GM12878 (cell line): ENCODE measurements around the gene CARD19. TPM values are rescaled to one million over a fixed set of nuclear protein-coding genes. Genes with fewer than 3 reads are reported as not detected.

ENCODE experiments used
- BMI1 ChIP-seq: fragments of 450-650 bp; IDR thresholded peaks from 2 replicates; pipeline ENCODE4 v1.6.1; 2016; ENCODE audit warnings: mild to moderate bottlenecking, moderate library complexity, borderline replicate concordance
- FOXK2 ChIP-seq: fragments of 450-650 bp; IDR thresholded peaks from 2 replicates; pipeline ENCODE4 v1.6.1; 2017; ENCODE audit warnings: mild to moderate bottlenecking, moderate library complexity
- JUND ChIP-seq: IDR thresholded peaks from 2 replicates; pipeline ENCODE4 v1.6.1; 2012; ENCODE audit warnings: low read depth, mild to moderate bottlenecking, low read length, improper control_type of control experiment, moderate library complexity
- PBX3 ChIP-seq: IDR thresholded peaks from 2 replicates; pipeline ENCODE4 v1.6.1; 2011; ENCODE audit warnings: mild to moderate bottlenecking, low read depth, low read length, moderate library complexity; ENCODE audit not compliant: insufficient replicate concordance
- PKNOX1 ChIP-seq: fragments of 450-650 bp; IDR thresholded peaks from 2 replicates; pipeline ENCODE4 v1.6.1; 2016; ENCODE audit warnings: mild to moderate bottlenecking
- POU2F2 ChIP-seq: IDR thresholded peaks from 3 replicates; pipeline ENCODE4 v1.6.1; 2011; ENCODE audit warnings: low read depth, mild to moderate bottlenecking, low read length, borderline replicate concordance
- SMC3 ChIP-seq: IDR thresholded peaks from 2 replicates; pipeline ENCODE4 v1.6.1; 2011; ENCODE audit warnings: low read length, improper control_type of control experiment, borderline replicate concordance
- SREBF1 ChIP-seq: IDR thresholded peaks from 2 replicates; pipeline ENCODE4 v1.6.1; 2012; ENCODE audit warnings: mild to moderate bottlenecking, low read length
- TCF7 ChIP-seq: IDR thresholded peaks from 2 replicates; pipeline ENCODE4 v1.6.1; 2014; ENCODE audit warnings: antibody characterized with exemption, borderline replicate concordance
- YBX1 ChIP-seq: fragments of 450-650 bp; IDR thresholded peaks from 2 replicates; pipeline ENCODE4 v1.6.1; 2016; ENCODE audit warnings: antibody characterized with exemption
- ZBED1 ChIP-seq: IDR thresholded peaks from 2 replicates; pipeline ENCODE4 v1.6.1; 2016; ENCODE audit warnings: borderline replicate concordance
- ZBTB4 ChIP-seq: fragments of 450-650 bp; formaldehyde crosslinking; IDR thresholded peaks from 2 replicates; pipeline ENCODE4 v1.4.0; 2022; ENCODE audit warnings: mild to moderate bottlenecking, moderate library complexity
- ZZZ3 ChIP-seq: IDR thresholded peaks from 2 replicates; pipeline ENCODE4 v1.6.1; 2011; ENCODE audit warnings: low read depth; ENCODE audit not compliant: control insufficient read depth, insufficient read length
- polyA plus RNA-seq, 11 experiments: library from polyadenylated mRNA; depleted of rRNA in 4 of 11; unstranded in 6 of 11; stranded (reverse) in 5 of 11; fragments of >200 nt; fragmentation: Nextera tagmentation in 4 of 11; fragmentation: Illumina TruSeq in 1 of 11; extraction: Ambion mirVana in 4 of 11; extraction: Trizol in 1 of 11; gene quantifications; 1 replicate in 1 of 11; 2 replicates in 10 of 11; pipeline versions ENCODE4 v1.2.1 to v1.2.3, GENCODE V29; 2011 to 2016; ENCODE audit warnings: inconsistent platforms in 2 of 11, missing spikeins in 2 of 11, low read depth in 1 of 11
- total RNA-seq, 4 experiments: library from RNA; depleted of rRNA in 3 of 4; stranded (reverse); fragments of >200 nt in 3 of 4; fragmentation: Illumina TruSeq in 1 of 4; extraction: Trizol in 1 of 4; gene quantifications; 2 replicates each; pipeline versions ENCODE4 v1.2.1 to v1.2.3, GENCODE V29; 2013 to 2021
- TF ChIP-seq, protein P1 (sequence below): fragments of 450-650 bp; formaldehyde crosslinking; IDR thresholded peaks from 2 replicates; pipeline ENCODE4 v1.5.0; 2022; ENCODE audit warnings: mild to moderate bottlenecking, missing genetic modification characterization
- TF ChIP-seq, protein P2 (sequence below), 3 experiments: IDR thresholded peaks in 2 of 3; conservative IDR thresholded peaks in 1 of 3; 2 replicates each; pipeline ENCODE4 v1.5.1; 2011; ENCODE audit warnings: low read depth in 3 of 3, low read length in 3 of 3, mild to moderate bottlenecking in 3 of 3, control low read depth in 2 of 3, moderate library complexity in 2 of 3, inconsistent platforms in 1 of 3, mixed read lengths in 1 of 3; ENCODE audit not compliant: control insufficient read depth in 2 of 3, insufficient read depth in 1 of 3; ENCODE audit errors: extremely low read depth in 1 of 3

The CARD19 gene
- total and polyA plus RNA-seq, 10 of the 15 experiments (the other 5 are each of a cell fraction or from before 2014, with no cell fraction given), result 0.61 to 41.6 (median 19.9) TPM

DNA sequence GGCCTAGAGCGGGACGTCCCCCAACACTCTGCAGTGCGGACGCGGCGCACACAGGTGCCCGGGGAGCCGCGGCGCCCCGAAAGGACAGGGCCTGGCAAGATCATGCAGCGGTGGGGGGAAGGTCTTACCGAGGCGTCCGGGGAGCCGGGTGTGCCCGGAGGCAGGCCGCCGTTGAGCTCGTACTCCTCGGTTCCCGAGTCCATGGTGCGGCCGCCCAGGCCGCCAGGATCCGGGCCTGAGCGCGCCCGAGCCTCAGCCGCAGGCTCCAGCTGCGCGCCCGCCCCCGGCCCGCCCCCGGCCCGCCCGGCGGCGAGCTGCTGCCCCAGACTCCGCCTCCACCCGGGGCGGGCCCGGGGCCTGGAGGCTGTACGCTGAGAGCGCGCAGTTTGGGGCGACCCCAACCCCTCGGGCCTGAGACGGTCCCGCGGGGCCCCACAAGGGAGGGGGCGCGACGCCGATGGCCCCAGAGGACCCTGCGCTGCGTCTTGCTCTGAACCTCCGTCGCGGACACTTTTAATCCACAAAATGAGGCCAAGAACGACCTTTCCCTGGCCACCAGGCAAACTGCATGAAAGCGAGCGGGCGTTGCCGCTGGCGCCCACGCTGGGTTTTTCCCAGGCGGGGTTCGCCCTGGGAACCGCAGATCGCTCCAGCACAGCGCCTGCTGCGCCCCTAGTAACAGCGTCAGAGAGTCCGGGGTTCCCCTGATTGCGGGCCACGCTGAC is 38.2 kb downstream of the CARD19 start, which contains the start of gene NINJ1 (continued):
- TF ChIP-seq, protein P1, sequence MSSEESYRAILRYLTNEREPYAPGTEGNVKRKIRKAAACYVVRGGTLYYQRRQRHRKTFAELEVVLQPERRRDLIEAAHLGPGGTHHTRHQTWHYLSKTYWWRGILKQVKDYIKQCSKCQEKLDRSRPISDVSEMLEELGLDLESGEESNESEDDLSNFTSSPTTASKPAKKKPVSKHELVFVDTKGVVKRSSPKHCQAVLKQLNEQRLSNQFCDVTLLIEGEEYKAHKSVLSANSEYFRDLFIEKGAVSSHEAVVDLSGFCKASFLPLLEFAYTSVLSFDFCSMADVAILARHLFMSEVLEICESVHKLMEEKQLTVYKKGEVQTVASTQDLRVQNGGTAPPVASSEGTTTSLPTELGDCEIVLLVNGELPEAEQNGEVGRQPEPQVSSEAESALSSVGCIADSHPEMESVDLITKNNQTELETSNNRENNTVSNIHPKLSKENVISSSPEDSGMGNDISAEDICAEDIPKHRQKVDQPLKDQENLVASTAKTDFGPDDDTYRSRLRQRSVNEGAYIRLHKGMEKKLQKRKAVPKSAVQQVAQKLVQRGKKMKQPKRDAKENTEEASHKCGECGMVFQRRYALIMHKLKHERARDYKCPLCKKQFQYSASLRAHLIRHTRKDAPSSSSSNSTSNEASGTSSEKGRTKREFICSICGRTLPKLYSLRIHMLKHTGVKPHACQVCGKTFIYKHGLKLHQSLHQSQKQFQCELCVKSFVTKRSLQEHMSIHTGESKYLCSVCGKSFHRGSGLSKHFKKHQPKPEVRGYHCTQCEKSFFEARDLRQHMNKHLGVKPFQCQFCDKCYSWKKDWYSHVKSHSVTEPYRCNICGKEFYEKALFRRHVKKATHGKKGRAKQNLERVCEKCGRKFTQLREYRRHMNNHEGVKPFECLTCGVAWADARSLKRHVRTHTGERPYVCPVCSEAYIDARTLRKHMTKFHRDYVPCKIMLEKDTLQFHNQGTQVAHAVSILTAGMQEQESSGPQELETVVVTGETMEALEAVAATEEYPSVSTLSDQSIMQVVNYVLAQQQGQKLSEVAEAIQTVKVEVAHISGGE (CRISPR knock-in tag), result no peak
- TF ChIP-seq YBX1, result no peak
- no peak for TF ChIP-seq JUND
- no peak for TF ChIP-seq ZZZ3
- no peak for TF ChIP-seq BMI1
- no peak for TF ChIP-seq ZBED1
- TF ChIP-seq SMC3, result no peak
- no peak for TF ChIP-seq FOXK2
- TF ChIP-seq, protein P2, sequence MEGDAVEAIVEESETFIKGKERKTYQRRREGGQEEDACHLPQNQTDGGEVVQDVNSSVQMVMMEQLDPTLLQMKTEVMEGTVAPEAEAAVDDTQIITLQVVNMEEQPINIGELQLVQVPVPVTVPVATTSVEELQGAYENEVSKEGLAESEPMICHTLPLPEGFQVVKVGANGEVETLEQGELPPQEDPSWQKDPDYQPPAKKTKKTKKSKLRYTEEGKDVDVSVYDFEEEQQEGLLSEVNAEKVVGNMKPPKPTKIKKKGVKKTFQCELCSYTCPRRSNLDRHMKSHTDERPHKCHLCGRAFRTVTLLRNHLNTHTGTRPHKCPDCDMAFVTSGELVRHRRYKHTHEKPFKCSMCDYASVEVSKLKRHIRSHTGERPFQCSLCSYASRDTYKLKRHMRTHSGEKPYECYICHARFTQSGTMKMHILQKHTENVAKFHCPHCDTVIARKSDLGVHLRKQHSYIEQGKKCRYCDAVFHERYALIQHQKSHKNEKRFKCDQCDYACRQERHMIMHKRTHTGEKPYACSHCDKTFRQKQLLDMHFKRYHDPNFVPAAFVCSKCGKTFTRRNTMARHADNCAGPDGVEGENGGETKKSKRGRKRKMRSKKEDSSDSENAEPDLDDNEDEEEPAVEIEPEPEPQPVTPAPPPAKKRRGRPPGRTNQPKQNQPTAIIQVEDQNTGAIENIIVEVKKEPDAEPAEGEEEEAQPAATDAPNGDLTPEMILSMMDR (IDR thresholded peaks at IDR 0.05 in 2 of 3, conservative IDR thresholded peaks at IDR 0.05 in 1 of 3; ENCODE audit: control insufficient read depth in 2 of 3, extremely low read depth in 1 of 3, insufficient read depth in 1 of 3, low read depth in 3 of 3, low read length in 3 of 3), result no peak
- TF ChIP-seq SREBF1, result no peak
- no peak for TF ChIP-seq PKNOX1
- TF ChIP-seq PBX3, result no peak
- TF ChIP-seq POU2F2, result peak; percentile 60; the same call in 2 of the 3 replicates
- no peak; the same call in 1 of the 2 replicates for TF ChIP-seq TCF7
- TF ChIP-seq ZBTB4, result no peak
